HUES6 (cell line): ENCODE measurements around the gene LDHA.

ENCODE experiments used
- H3K27ac ChIP-seq: 2 replicates; pipeline ENCODE4 v1.7.0; 2013; ENCODE audit warnings: low read depth, mild to moderate bottlenecking, low read length, inconsistent platforms
- H3K27me3 ChIP-seq: 2 replicates; pipeline ENCODE4 v1.6.1; 2013; ENCODE audit warnings: low read length; ENCODE audit not compliant: control insufficient read depth, insufficient read depth
- H3K36me3 ChIP-seq: 2 replicates; pipeline ENCODE4 v1.6.1; 2013; ENCODE audit warnings: low read length; ENCODE audit not compliant: control insufficient read depth, insufficient read depth
- H3K4me1 ChIP-seq: 2 replicates; pipeline ENCODE4 v1.6.1; 2013; ENCODE audit warnings: low read length; ENCODE audit not compliant: control insufficient read depth, insufficient read depth
- H3K4me3 ChIP-seq: 2 replicates; pipeline ENCODE4 v1.5.1; 2013; ENCODE audit warnings: low read depth, low read length
- H3K9ac ChIP-seq: one replicate; pipeline ENCODE4 v1.6.1; 2013; ENCODE audit warnings: mild to moderate bottlenecking, low read length
- H3K9me3 ChIP-seq: 2 replicates; pipeline ENCODE4 v1.6.1; 2013; ENCODE audit warnings: low read depth, low read length; ENCODE audit not compliant: control insufficient read depth, insufficient read depth

The LDHA gene

GRCh38 chr11:18394275-18394927, at the start of gene LDHA:
TSS of gene LDHA (plus strand) at chr11:18394563. CDS start at chr11:18396843, 2,280 bp downstream.
- H3K27ac ChIP-seq: peak within 1 kb of the TSS; percentile 35
- peak within 1 kb of the TSS; percentile 85 for H3K9ac ChIP-seq
- peak within 1 kb of the TSS; percentile 67 for H3K4me3 ChIP-seq
- H3K36me3 ChIP-seq: peaks cover 24% of the 10 kb centered on the region
- no peaks in the 10 kb centered on the region for H3K9me3 ChIP-seq
- no peaks in the 10 kb centered on the region for H3K27me3 ChIP-seq
- peaks cover 5% of the 10 kb centered on the region for H3K4me1 ChIP-seq

- no peaks in the 10 kb centered on the region for H3K4me1 ChIP-seq
- H3K27me3 ChIP-seq: no peaks in the 10 kb centered on the region
- H3K9ac ChIP-seq: no peak overlapping the region
- H3K27ac ChIP-seq: no peak overlapping the region
- no peak overlapping the region for H3K4me3 ChIP-seq
- peaks cover 63% of the 10 kb centered on the region for H3K36me3 ChIP-seq
- H3K9me3 ChIP-seq: no peaks in the 10 kb centered on the region
Observed at GRCh38 chr11:18347471-18348125, 46.8 kb upstream of the LDHA start.

GRCh38 chr11:18352581-18352980, 41.8 kb upstream of the LDHA start:
- Histone ChIP-seq H3K4me1 (no peaks in the 10 kb centered on the region), H3K9me3 (no peaks in the 10 kb centered on the region), H3K27me3 (no peaks in the 10 kb centered on the region), H3K36me3 (peaks cover 67% of the 10 kb centered on the region), H3K4me3 (no peak overlapping the region), H3K9ac (no peak overlapping the region), H3K27ac (no peak overlapping the region)

- Histone ChIP-seq H3K4me3 (no peak overlapping the region), H3K36me3 (peaks cover 84% of the 10 kb centered on the region), H3K9ac (no peak overlapping the region)
Observed at GRCh38 chr11:18358646-18359045, 35.7 kb upstream of the LDHA start.

GRCh38 chr11:18361154-18361553, 33.2 kb upstream of the LDHA start:
- no peaks in the 10 kb centered on the region for H3K27me3 ChIP-seq
- no peak overlapping the region for H3K4me3 ChIP-seq
- H3K9ac ChIP-seq: no peak overlapping the region
- H3K27ac ChIP-seq: no peak overlapping the region
- no peaks in the 10 kb centered on the region for H3K4me1 ChIP-seq
- no peaks in the 10 kb centered on the region for H3K9me3 ChIP-seq
- peaks cover 86% of the 10 kb centered on the region for H3K36me3 ChIP-seq

More at GRCh38 chr11:18358646-18359045, 35.7 kb upstream of the LDHA start:
- no peak overlapping the region for H3K27ac ChIP-seq
- no peaks in the 10 kb centered on the region for H3K27me3 ChIP-seq
- no peaks in the 10 kb centered on the region for H3K4me1 ChIP-seq
- no peaks in the 10 kb centered on the region for H3K9me3 ChIP-seq

GRCh38 chr11:18364495-18365073, 29.8 kb upstream of the LDHA start:
- Histone ChIP-seq H3K9me3 (no peaks in the 10 kb centered on the region), H3K9ac (no peak overlapping the region), H3K4me1 (no peaks in the 10 kb centered on the region), H3K27ac (no peak overlapping the region), H3K4me3 (no peak overlapping the region), H3K36me3 (peaks cover 69% of the 10 kb centered on the region), H3K27me3 (no peaks in the 10 kb centered on the region)

- no peak overlapping the region for H3K4me3 ChIP-seq
- no peak overlapping the region for H3K9ac ChIP-seq
- H3K27ac ChIP-seq: no peak overlapping the region
Observed at GRCh38 chr11:18365741-18366140, 28.6 kb upstream of the LDHA start.

GRCh38 chr11:18366286-18366685, 28.1 kb upstream of the LDHA start:
- Histone ChIP-seq H3K27ac (no peak overlapping the region), H3K36me3 (peaks cover 54% of the 10 kb centered on the region), H3K4me1 (no peaks in the 10 kb centered on the region), H3K4me3 (no peak overlapping the region), H3K27me3 (no peaks in the 10 kb centered on the region), H3K9me3 (no peaks in the 10 kb centered on the region), H3K9ac (no peak overlapping the region)

More at GRCh38 chr11:18365741-18366140, 28.6 kb upstream of the LDHA start:
- Histone ChIP-seq H3K9me3 (no peaks in the 10 kb centered on the region), H3K4me1 (no peaks in the 10 kb centered on the region), H3K27me3 (no peaks in the 10 kb centered on the region), H3K36me3 (peaks cover 59% of the 10 kb centered on the region)

GRCh38 chr11:18367431-18367830, 26.9 kb upstream of the LDHA start:
- Histone ChIP-seq H3K9me3 (no peaks in the 10 kb centered on the region), H3K27ac (no peak overlapping the region), H3K4me1 (no peaks in the 10 kb centered on the region), H3K9ac (no peak overlapping the region), H3K4me3 (no peak overlapping the region), H3K36me3 (peaks cover 44% of the 10 kb centered on the region), H3K27me3 (no peaks in the 10 kb centered on the region)

GRCh38 chr11:18368221-18368620, 26.1 kb upstream of the LDHA start:
- no peak overlapping the region for H3K9ac ChIP-seq
- no peak overlapping the region for H3K4me3 ChIP-seq
- no peak overlapping the region for H3K27ac ChIP-seq
- no peaks in the 10 kb centered on the region for H3K27me3 ChIP-seq
- no peaks in the 10 kb centered on the region for H3K4me1 ChIP-seq
- H3K36me3 ChIP-seq: peaks cover 39% of the 10 kb centered on the region
- no peaks in the 10 kb centered on the region for H3K9me3 ChIP-seq

- no peak overlapping the region for H3K9ac ChIP-seq
- no peak overlapping the region for H3K27ac ChIP-seq
- H3K4me3 ChIP-seq: no peak overlapping the region
- no peaks in the 10 kb centered on the region for H3K9me3 ChIP-seq
- H3K36me3 ChIP-seq: peaks cover 28% of the 10 kb centered on the region
- H3K27me3 ChIP-seq: no peaks in the 10 kb centered on the region
- H3K4me1 ChIP-seq: no peaks in the 10 kb centered on the region
Observed at GRCh38 chr11:18369398-18369797, 25.0 kb upstream of the LDHA start.
